Activated CD8-positive, alpha-beta memory T cell treated with anti-CD3 and anti-CD28 coated beads for 4 hours (primary cell): Measurements from ENCODE around the gene FAM78B.

Experiments used
- DNase-seq, 2 donors: peaks; one replicate each; pipeline ENCODE4 v3.0.0-alpha.2; 2020; ENCODE audit warnings: low read depth in 2 of 2

FAM78B gene

GRCh38 chr1:166069390-166069789, 97.4 kb downstream of the FAM78B start:
- DNase-seq = no peak

GRCh38 chr1:166066107-166066506, 100.7 kb downstream of the FAM78B start:
- DNase-seq = no peak

- DNase-seq = no peak
Observed at GRCh38 chr1:166064951-166065350, 101.8 kb downstream of the FAM78B start.

- DNase-seq = no peak
Observed at GRCh38 chr1:166064313-166064926, 102.4 kb downstream of the FAM78B start.

GRCh38 chr1:166063701-166064100, 103.1 kb downstream of the FAM78B start:
- DNase-seq = no peak

- no peak for DNase-seq
Observed at GRCh38 chr1:166062421-166063070, 104.3 kb downstream of the FAM78B start.

- no peak for DNase-seq
Observed at GRCh38 chr1:166057650-166058049, 109.2 kb downstream of the FAM78B start.

GRCh38 chr1:166053395-166053794, 113.4 kb downstream of the FAM78B start:
- no peak for DNase-seq

GRCh38 chr1:166040202-166040997, 126.4 kb downstream of the FAM78B start:
- no peak for DNase-seq

- DNase-seq = no peak
Observed at GRCh38 chr1:166039436-166040201, 127.2 kb downstream of the FAM78B start.

GRCh38 chr1:166036092-166036491, 130.7 kb downstream of the FAM78B start:
- DNase-seq = no peak

- no peak for DNase-seq
Observed at GRCh38 chr1:166032572-166033371, 134.0 kb downstream of the FAM78B start.

- no peak for DNase-seq
Observed at GRCh38 chr1:166031932-166032571, 134.7 kb downstream of the FAM78B start.

- DNase-seq = no peak
Observed at GRCh38 chr1:166029196-166029945, 137.4 kb downstream of the FAM78B start.

GRCh38 chr1:166026555-166026954, 140.2 kb downstream of the FAM78B start:
- DNase-seq = no peak

GRCh38 chr1:166026143-166026542, 140.7 kb downstream of the FAM78B start:
- no peak for DNase-seq

GRCh38 chr1:166020210-166020609, 146.6 kb downstream of the FAM78B start:
- DNase-seq = no peak
